K562 (cell line): ENCODE results near the gene CLDN5. TPM values are rescaled to one million over a fixed set of nuclear protein-coding genes. Genes with fewer than 3 reads are reported as not detected.

ENCODE experiments used
- ATAC-seq: fragments of 200-7000 bp; cut with Tn5 transposase; 3 replicates; pipeline ENCODE4 v1.9.1; 2020; ENCODE audit warnings: moderate library complexity
- BruUV-seq: library from RNA; stranded (reverse); fragments of 400-500 nt; replicated peaks from 2 replicates; lab custom pipeline; 2021; lab: Mats Ljungman, UMichigan
- CTCF ChIA-PET: fragments of 300-600 bp; formaldehyde crosslinking; extraction: SDS; loops from one replicate; lab custom pipeline; 2021; ENCODE audit warnings: low intra/inter-chr PET ratio; lab: Yijun Ruan, JAX
- POLR2A ChIA-PET: fragments of 300-600, 350-650 bp; sonication (Branson Sonifier 250); formaldehyde crosslinking; extraction: SDS; loops from one replicate; lab custom pipeline; 2021; ENCODE audit warnings: antibody characterized with exemption, inconsistent platforms; lab: Yijun Ruan, JAX
- DNase-seq, 4 experiments: peaks; one replicate each; pipeline versions ENCODE4 v3.0.0 to v3.0.0-alpha.2; 2011 to 2018; ENCODE audit warnings: low spot score in 3 of 4, mixed read lengths in 3 of 4; ENCODE audit errors: extremely low read depth in 1 of 4
- FAIRE-seq: peaks from 2 replicates; lab custom pipeline; 2011; peaks lifted over from hg19 to GRCh38; lab: Jason Lieb, UNC
- H2AFZ ChIP-seq: 2 replicates; pipeline ENCODE4 v1.6.0; 2011; ENCODE audit warnings: low read depth, low read length, control low read depth, inconsistent platforms
- H3K27ac ChIP-seq: fragments of 200-600 bp; 3 replicates; pipeline ENCODE4 v1.8.0; 2011; ENCODE audit warnings: low read depth, mild to moderate bottlenecking, control low read depth, inconsistent platforms, low read length, moderate library complexity, mixed read lengths; ENCODE audit errors: extremely low read depth
- H3K27me3 ChIP-seq, 2 experiments: fragments of 300-600 bp in 1 of 2; 2 replicates in 1 of 2; 3 replicates in 1 of 2; pipeline versions ENCODE4 v1.6.0 to v1.8.0; 2011; ENCODE audit warnings: inconsistent platforms in 2 of 2, low read length in 2 of 2, mild to moderate bottlenecking in 1 of 2, mixed read lengths in 1 of 2, moderate library complexity in 1 of 2; ENCODE audit not compliant: control insufficient read depth in 2 of 2, insufficient read depth in 2 of 2
- H3K36me3 ChIP-seq: fragments of 300-600 bp; 3 replicates; pipeline ENCODE4 v1.8.0; 2011; ENCODE audit warnings: mild to moderate bottlenecking, low read length, inconsistent platforms; ENCODE audit not compliant: control insufficient read depth, insufficient read depth
- H3K4me1 ChIP-seq, 2 experiments: fragments of 200-600 bp in 1 of 2; replicated peaks in 1 of 2; 2 replicates in 1 of 2; 3 replicates in 1 of 2; pipeline versions ENCODE4 v1.5.1 to v1.8.0; 2011; ENCODE audit warnings: inconsistent platforms in 2 of 2, low read length in 2 of 2, mild to moderate bottlenecking in 1 of 2, mixed read lengths in 1 of 2, moderate library complexity in 1 of 2; ENCODE audit not compliant: control insufficient read depth in 2 of 2, insufficient read depth in 2 of 2
- H3K4me2 ChIP-seq: 2 replicates; pipeline ENCODE4 v1.6.1; 2011; ENCODE audit warnings: low read length, control low read depth, inconsistent platforms, mixed read lengths; ENCODE audit not compliant: insufficient read depth
- H3K4me3 ChIP-seq: fragments of 200-600 bp; sonication (generic), shearing (Covaris generic); 2 replicates; pipeline ENCODE4 v1.5.1; 2016; ENCODE audit warnings: control low read depth, inconsistent platforms
- H3K79me2 ChIP-seq: fragments of 200-600 bp; 3 replicates; pipeline ENCODE4 v1.8.0; 2011; ENCODE audit warnings: low read length, inconsistent platforms; ENCODE audit not compliant: control insufficient read depth, insufficient read depth
- H3K9ac ChIP-seq, 2 experiments: 2 replicates each; pipeline versions ENCODE4 v1.6.0 to v1.6.1; 2011; ENCODE audit warnings: low read depth in 2 of 2, low read length in 2 of 2, control low read depth in 1 of 2, inconsistent platforms in 1 of 2, mild to moderate bottlenecking in 1 of 2, mixed read lengths in 1 of 2; ENCODE audit not compliant: insufficient read depth in 1 of 2
- H3K9me1 ChIP-seq: one replicate; pipeline ENCODE4 v1.6.0; 2011; ENCODE audit warnings: inconsistent platforms, mild to moderate bottlenecking, low read length, moderate library complexity; ENCODE audit not compliant: control insufficient read depth, insufficient read depth
- H3K9me3 ChIP-seq: replicated peaks from 2 replicates; pipeline ENCODE4 v1.5.1; 2011; ENCODE audit warnings: low read depth, low read length, inconsistent platforms; ENCODE audit not compliant: control insufficient read depth, insufficient read depth
- H4K20me1 ChIP-seq: replicated peaks from 2 replicates; pipeline ENCODE4 v1.6.1; 2011; ENCODE audit warnings: low read length, inconsistent platforms, mixed read lengths; ENCODE audit not compliant: control insufficient read depth, insufficient read depth
- CAMTA2 ChIP-seq: fragments of 250-450 bp; sonication (Bioruptor Pico); conservative IDR thresholded peaks from 2 replicates; pipeline ENCODE4 v1.5.1; 2022
- GMEB1 ChIP-seq: fragments of 250-450 bp; sonication (Bioruptor Pico); IDR thresholded peaks from 2 replicates; pipeline ENCODE4 v1.4.0; 2020; ENCODE audit warnings: mild to moderate bottlenecking
- HMGXB4 ChIP-seq: sonication (generic); formaldehyde crosslinking; IDR thresholded peaks from 2 replicates; pipeline ENCODE4 v1.8.1; 2023; ENCODE audit warnings: mild to moderate bottlenecking, missing genetic modification reagents
- LCOR ChIP-seq: sonication (generic); formaldehyde crosslinking; IDR thresholded peaks from 2 replicates; pipeline ENCODE4 v1.8.0; 2022; ENCODE audit warnings: mild to moderate bottlenecking, missing genetic modification reagents
- MLX ChIP-seq, 2 experiments: fragments of 450-650 bp in 1 of 2; sonication (generic) in 1 of 2; formaldehyde crosslinking; conservative IDR thresholded peaks; 2 replicates each; pipeline versions ENCODE4 v1.4.0 to v1.8.1; 2020 to 2022; ENCODE audit warnings: mild to moderate bottlenecking in 1 of 2, missing genetic modification reagents in 1 of 2
- NCOA4 ChIP-seq: fragments of 450-650 bp; IDR thresholded peaks from 2 replicates; pipeline ENCODE4 v1.6.1; 2018; ENCODE audit warnings: mild to moderate bottlenecking; ENCODE audit not compliant: partially characterized antibody
- NFIX ChIP-seq: fragments of 250-450 bp; sonication (Bioruptor Pico); IDR thresholded peaks from 2 replicates; pipeline ENCODE4 v1.4.0; 2020; ENCODE audit warnings: low read depth, mild to moderate bottlenecking, moderate library complexity
- NR4A1 ChIP-seq, 2 experiments: fragments of 250-450 bp in 1 of 2; fragments of 450-650 bp in 1 of 2; sonication (Bioruptor Pico) in 1 of 2; IDR thresholded peaks; 2 replicates each; pipeline versions ENCODE4 v1.4.0 to v1.6.1; 2016 to 2020; ENCODE audit warnings: mild to moderate bottlenecking in 2 of 2, missing compliant biosample characterization in 1 of 2, missing genetic modification characterization in 1 of 2, moderate library complexity in 1 of 2
- PML ChIP-seq: IDR thresholded peaks from 2 replicates; pipeline ENCODE4 v1.6.1; 2012; ENCODE audit warnings: low read length, inconsistent platforms
- RFX5 ChIP-seq: IDR thresholded peaks from 2 replicates; pipeline ENCODE4 v1.6.1; 2011; ENCODE audit warnings: low read depth, mild to moderate bottlenecking, improper control_type of control experiment, low read length
- SAFB ChIP-seq: fragments of 200-400 bp; formaldehyde crosslinking; IDR thresholded peaks from 2 replicates; pipeline ENCODE4 v1.6.1; 2017; ENCODE audit warnings: low read depth, low read length, borderline replicate concordance
- TBL1XR1 ChIP-seq, 2 experiments: IDR thresholded peaks; 2 replicates each; pipeline ENCODE4 v1.6.1; 2012; ENCODE audit warnings: improper control_type of control experiment in 2 of 2, low read length in 2 of 2, mild to moderate bottlenecking in 1 of 2
- TRIM28 ChIP-seq: fragments of 450-650 bp; IDR thresholded peaks from 2 replicates; pipeline ENCODE4 v1.6.1; 2017
- YY1 ChIP-seq, 3 experiments: IDR thresholded peaks; 2 replicates each; pipeline ENCODE4 v1.6.1; 2011; ENCODE audit warnings: low read length in 2 of 3, mild to moderate bottlenecking in 2 of 3, moderate library complexity in 2 of 3, borderline replicate concordance in 1 of 3, control low read depth in 1 of 3, low read depth in 1 of 3; ENCODE audit not compliant: insufficient read depth in 3 of 3, insufficient replicate concordance in 2 of 3, control insufficient read depth in 1 of 3, insufficient read length in 1 of 3; ENCODE audit errors: extremely low read depth in 1 of 3
- ZFX ChIP-seq: sonication (generic); formaldehyde crosslinking; IDR thresholded peaks from 2 replicates; pipeline ENCODE4 v1.8.0; 2022; ENCODE audit warnings: mild to moderate bottlenecking, missing genetic modification reagents, moderate library complexity
- ZNF24 ChIP-seq: fragments of 450-650 bp; IDR thresholded peaks from 2 replicates; pipeline ENCODE4 v1.6.1; 2016
- ZNF311 ChIP-seq: fragments of 250-450 bp; sonication (Bioruptor Pico); IDR thresholded peaks from 2 replicates; pipeline ENCODE4 v1.4.0; 2020; ENCODE audit warnings: mild to moderate bottlenecking, moderate library complexity
- ZNF766 ChIP-seq: fragments of 200-800 bp; sonication (Bioruptor generic); conservative IDR thresholded peaks from 2 replicates; pipeline ENCODE4 v1.6.1; 2016; ENCODE audit warnings: missing genetic modification characterization, missing compliant biosample characterization
- WGBS: fragments of 100-300 bp; shearing (Covaris generic); methylation state at CpG from one replicate; pipeline ENCODE4 v1.1.6; 2016; ENCODE audit warnings: low coverage, mixed read lengths; ENCODE audit not compliant: insufficient coverage; ENCODE audit errors: missing lambda C conversion rate; 5-methylcytosine and 5-hydroxymethylcytosine counted together
- in situ Hi-C: fragments of 300-500 bp; cut with MboI; formaldehyde crosslinking; loops from 4 replicates; pipeline ENCODE4 v1.15.0; 2018; ENCODE audit warnings: inconsistent platforms, mixed read lengths
- intact Hi-C: fragments of 100-400 bp; cut with micrococcal nuclease; formaldehyde crosslinking; loops from 2 replicates; pipeline ENCODE4 v1.14.2; 2022
- polyA plus RNA-seq, 8 experiments: library from polyadenylated mRNA; depleted of rRNA in 4 of 8; stranded (reverse) in 5 of 8; unstranded in 3 of 8; fragments of >200 nt; fragmentation: Nextera tagmentation in 2 of 8; fragmentation: Illumina TruSeq in 1 of 8; extraction: Ambion mirVana in 2 of 8; extraction: Trizol in 1 of 8; gene quantifications; 2 replicates each; pipeline versions ENCODE4 v1.2.1 to v1.2.3, GENCODE V29; 2011 to 2014; ENCODE audit warnings: inconsistent platforms in 1 of 8, missing spikeins in 1 of 8
- total RNA-seq, 7 experiments: library from RNA; depleted of rRNA in 6 of 7; stranded (reverse); fragments of >200 nt in 6 of 7; fragmentation: Illumina TruSeq in 2 of 7; extraction: Trizol in 2 of 7; gene quantifications; 2 replicates each; pipeline versions ENCODE4 v1.2.1 to v1.2.3, GENCODE V29; 2011 to 2021; ENCODE audit warnings: low replicate concordance in 1 of 7

Gene CLDN5
- total and polyA plus RNA-seq, 9 of the 15 experiments (the other 6 are each of a cell fraction or from before 2014, with no cell fraction given) = 0.20 TPM; not detected in 8

GRCh38 chr22:19497245-19497644 lies 27.0 kb downstream of the CLDN5 start (continued):
- TF ChIP-seq GMEB1 = peak; percentile 44
- TF ChIP-seq ZNF766 = 0 out of 2 replicates have a peak, but pooled peaks have one; percentile 15
- no peak; a peak in 1 of 4 replicates for TF ChIP-seq MLX (CRISPR knock-in tag; conservative IDR thresholded peaks at IDR 0.05)
- TF ChIP-seq NCOA4 = no peak
- peak in 1 of 3 experiments; percentile 15 for TF ChIP-seq YY1 (IDR thresholded peaks at IDR 0.05; ENCODE audit: borderline replicate concordance in 1 of 3, control insufficient read depth in 1 of 3, extremely low read depth in 1 of 3, insufficient read depth in 3 of 3, insufficient read length in 1 of 3, insufficient replicate concordance in 2 of 3, low read depth in 1 of 3, low read length in 2 of 3)

- Histone ChIP-seq H3K9me1 (no peaks in the 10 kb centered on the region), H3K4me3 (no peak overlapping the region), H3K9ac (no peak overlapping the region), H2AFZ (no peak overlapping the region), H3K27me3 (no peaks in the 10 kb centered on the region), H3K9me3 (no peaks in the 10 kb centered on the region), H3K36me3 (peaks cover 99% of the 10 kb centered on the region), H3K27ac (no peak overlapping the region), H3K4me1 (no peaks in the 10 kb centered on the region; a peak in 2 of 5 replicates), H4K20me1 (no peaks in the 10 kb centered on the region; the same call in 1 of the 2 replicates), H3K4me2 (no peak overlapping the region), H3K79me2 (peaks cover 4% of the 10 kb centered on the region; the same call in 1 of the 3 replicates)
- DNase-seq (no peak), FAIRE-seq (no peak), ATAC-seq (no peak)
- CTCF ChIA-PET = interaction anchor here (0.5 to 3.1 kb wide), 3 partner anchors 134 to 221 kb away, joined by 5 to 27 read pairs (median 7); no protein-coding TSS in a partner anchor
- intact Hi-C loops (no loop called here), in situ Hi-C loops (no loop called here)
- POLR2A ChIA-PET = interaction anchor here (0.6 to 3.6 kb wide), 6 partner anchors 9 to 110 kb away, joined by 3 to 23 read pairs (median 4); no protein-coding TSS in a partner anchor
- WGBS = 93% methylated on average over 3 of the region's 3 CpGs
- no TSS peak for BruUV-seq
- no peak for TF ChIP-seq NFIX (CRISPR knock-in tag)
- TF ChIP-seq ZNF311 (CRISPR knock-in tag) = no peak
- TF ChIP-seq PML = no peak
- no peak for TF ChIP-seq ZFX (CRISPR knock-in tag)
- no peak for TF ChIP-seq RFX5
- no peak for TF ChIP-seq SAFB
- TF ChIP-seq TRIM28 = no peak
- no peak for TF ChIP-seq TBL1XR1 (IDR thresholded peaks at IDR 0.05; ENCODE audit: low read length in 2 of 2)
- no peak for TF ChIP-seq NR4A1 (CRISPR knock-in tag; IDR thresholded peaks at IDR 0.05)
- TF ChIP-seq NR4A1 (tag; IDR thresholded peaks at IDR 0.05) = no peak
- no peak for TF ChIP-seq HMGXB4
- no peak for TF ChIP-seq CAMTA2 (CRISPR knock-in tag)
- no peak for TF ChIP-seq ZNF24
- 0 out of 2 replicates have a peak, but pooled peaks have one; percentile 26 for TF ChIP-seq LCOR (CRISPR knock-in tag)
Measured at GRCh38 chr22:19496324-19496630, 27.9 kb downstream of the CLDN5 start.
